IPS DF 4.7 (cell line): Measurements from ENCODE around the gene EZH1.

Source experiments
- DNase-seq: peaks from one replicate; pipeline ENCODE4 v3.0.0-alpha.2; 2013; ENCODE audit warnings: low spot score; ENCODE audit errors: extremely low read depth

The EZH1 gene

GRCh38 chr17:42682722-42683403, 62.0 kb downstream of the EZH1 start:
- no peak for DNase-seq

- no peak for DNase-seq
Observed at GRCh38 chr17:42681976-42682721, 62.7 kb downstream of the EZH1 start, which contains the start of gene CNTNAP1. Gene CNTNAP1 (plus strand): TSS chr17:42682531. CDS start chr17:42682830, 299 bp downstream.

DNA sequence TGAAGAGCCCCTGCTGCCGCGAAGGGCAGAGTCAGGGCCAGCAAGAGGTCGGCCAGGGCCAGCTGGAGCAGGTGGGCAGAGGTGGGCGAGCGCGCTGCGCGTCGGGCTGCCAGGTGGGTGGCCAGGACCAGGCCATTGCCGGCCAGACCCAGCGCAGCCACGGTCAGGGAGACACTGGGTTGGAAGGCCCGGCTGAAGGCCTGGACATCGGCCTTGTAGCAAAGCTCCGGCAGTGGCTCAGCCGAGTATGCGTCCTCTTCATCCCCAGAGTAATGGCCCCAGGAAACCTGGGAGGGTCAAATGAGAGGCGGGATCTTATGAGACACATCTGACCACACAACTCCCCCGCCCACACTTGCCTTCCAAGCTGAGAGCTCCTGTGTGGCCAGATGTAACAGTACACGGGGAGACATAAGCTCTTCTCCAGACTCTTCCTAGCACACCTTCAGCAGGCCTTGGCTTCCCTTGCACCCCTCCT, 64.5 kb downstream of the EZH1 start:
- no peak for DNase-seq

DNA sequence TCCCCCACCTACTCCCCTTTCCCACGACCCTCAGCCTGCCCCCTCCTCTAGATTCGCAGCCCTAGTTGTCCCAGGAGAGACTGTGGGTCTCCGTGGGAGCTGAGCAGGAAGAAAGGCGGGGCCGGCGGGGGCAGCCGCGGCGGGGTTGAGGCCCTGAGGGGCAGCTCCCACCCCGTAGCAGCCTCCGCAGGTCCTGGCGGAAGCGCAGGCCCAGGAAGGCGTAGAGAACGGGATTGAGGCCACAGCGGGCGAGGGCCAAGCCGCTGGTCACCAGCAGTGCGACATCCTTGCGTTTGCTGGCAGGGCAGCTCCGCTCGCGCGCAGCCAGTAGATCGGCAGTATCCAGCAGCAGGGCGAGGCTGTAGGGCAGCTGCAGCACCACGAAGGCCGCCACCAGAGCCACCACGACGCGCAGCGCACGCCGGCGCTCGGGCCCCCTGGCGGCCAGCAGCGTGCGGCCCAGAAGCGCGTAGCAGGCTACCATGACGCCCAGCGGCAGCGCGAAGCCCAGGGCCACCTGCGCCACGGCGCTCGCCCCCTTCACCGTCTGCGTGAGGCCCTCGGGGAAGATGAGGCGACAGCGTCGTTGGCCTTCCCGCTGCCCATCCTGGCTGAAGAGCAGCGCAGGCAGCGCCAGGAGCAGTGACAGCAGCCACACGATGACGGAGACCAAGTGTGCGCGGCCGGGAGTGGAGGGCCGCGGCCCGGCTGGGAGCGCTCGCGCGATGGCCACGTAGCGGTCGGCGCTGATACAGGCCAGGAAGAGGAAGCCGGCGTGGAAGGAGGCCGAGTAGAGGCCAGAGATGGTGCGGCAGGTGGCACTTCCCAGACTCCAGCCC, 65.1 kb downstream of the EZH1 start:
- DNase-seq = no peak

DNA sequence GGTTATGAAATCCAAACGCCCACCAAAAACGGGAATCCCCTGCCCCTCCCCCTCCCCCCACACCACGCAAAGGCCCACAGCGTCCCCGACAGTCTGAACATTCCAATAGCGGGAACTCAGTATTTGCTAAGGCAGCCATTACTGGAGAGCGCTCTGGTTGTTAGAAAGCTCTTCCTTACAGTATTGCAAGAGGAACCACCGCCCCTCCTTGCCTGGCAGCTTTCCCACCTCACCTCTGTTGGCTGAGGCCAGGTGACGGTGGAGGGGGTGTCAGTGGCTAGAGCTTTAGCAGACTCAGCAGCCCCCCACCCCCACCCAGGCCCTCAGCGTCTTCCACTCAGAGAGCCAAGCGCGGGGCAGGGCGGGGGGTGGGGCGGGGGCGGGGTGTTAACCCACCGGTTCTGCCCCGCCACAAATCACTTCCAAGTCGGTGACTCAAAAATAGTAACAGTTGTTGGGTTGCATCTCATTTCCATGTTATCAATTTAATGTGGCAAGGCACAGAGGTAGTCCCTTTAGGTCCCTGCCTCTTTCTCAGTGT, 65.8 kb downstream of the EZH1 start:
- no peak for DNase-seq

- no peak for DNase-seq
Observed at GRCh38 chr17:42677921-42678781, 66.7 kb downstream of the EZH1 start.

- DNase-seq = peak; percentile 95
Observed at GRCh38 chr17:42677012-42677857, 67.6 kb downstream of the EZH1 start.

GRCh38 chr17:42676424-42677011, 68.3 kb downstream of the EZH1 start, which contains the start of gene PLEKHH3:
Gene PLEKHH3 (minus strand): TSS chr17:42676994. CDS start chr17:42676563, 431 bp downstream.
- no peak for DNase-seq

- no peak for DNase-seq
Observed at GRCh38 chr17:42675965-42676423, 68.8 kb downstream of the EZH1 start.

DNA sequence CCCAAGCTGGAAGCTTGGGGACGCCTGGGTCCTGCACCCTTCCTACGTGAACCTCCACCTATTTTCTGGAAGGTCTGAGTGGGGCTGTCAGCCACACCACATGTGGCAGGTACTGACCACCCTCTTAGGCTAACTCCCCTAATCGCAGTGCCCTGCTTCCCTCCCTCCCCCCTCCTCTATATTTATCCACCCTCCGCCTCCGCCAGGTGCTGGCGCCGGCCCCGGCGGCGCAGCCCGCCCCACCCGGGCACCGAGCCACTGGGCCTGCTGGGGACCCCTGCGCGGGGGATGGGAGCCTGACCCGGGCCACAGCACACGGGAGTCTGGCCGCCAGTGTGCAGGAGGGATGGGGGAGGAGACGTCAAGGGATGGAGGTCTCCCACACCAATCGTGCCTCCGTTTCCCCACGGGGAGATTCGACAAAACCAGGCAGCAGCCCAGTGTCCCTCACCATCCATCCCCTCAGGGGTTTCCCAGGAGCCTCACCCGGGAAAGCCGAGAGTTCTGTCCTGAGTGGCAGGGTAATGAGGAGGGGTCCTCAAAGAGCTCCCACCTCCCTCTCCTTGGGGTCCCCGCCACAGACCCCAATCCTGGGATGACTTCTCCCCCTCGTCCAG, 69.4 kb downstream of the EZH1 start:
- DNase-seq = no peak

GRCh38 chr17:42674755-42675347, 70.0 kb downstream of the EZH1 start:
- no peak for DNase-seq

GRCh38 chr17:42673885-42674754, 70.7 kb downstream of the EZH1 start:
- DNase-seq = no peak

GRCh38 chr17:42673266-42673884, 71.5 kb downstream of the EZH1 start:
- DNase-seq = no peak

DNA sequence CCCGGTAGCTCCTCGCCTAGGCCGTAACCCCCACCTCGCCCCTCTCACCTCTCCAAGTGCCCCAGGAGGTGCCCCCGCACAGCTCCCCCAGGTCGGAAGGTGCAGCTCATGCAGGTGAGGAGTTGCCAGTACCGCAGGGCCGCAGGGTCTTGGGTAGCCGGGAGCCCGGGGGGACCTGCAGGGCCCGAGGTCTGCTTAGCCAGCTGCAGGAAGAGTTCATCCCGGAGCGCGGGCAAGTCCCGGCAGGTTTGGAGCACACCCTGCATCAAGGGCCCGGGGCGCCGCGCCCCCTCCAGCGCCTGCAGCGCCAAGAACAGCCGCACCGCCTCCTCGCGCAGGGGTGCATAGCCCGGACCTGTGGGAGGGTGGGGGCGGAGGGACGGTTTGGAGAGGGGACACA, 72.8 kb downstream of the EZH1 start:
- no peak for DNase-seq

- no peak for DNase-seq
Observed at GRCh38 chr17:42670789-42671657, 73.8 kb downstream of the EZH1 start.
